Skeletal muscle tissue (tissue), 4 donors: ENCODE results near the gene FAM83E. TPM values are rescaled to one million over a fixed set of nuclear protein-coding genes. Genes with fewer than 3 reads are reported as not detected.

Experiments used
- H3K27ac ChIP-seq: one replicate; pipeline ENCODE4 v1.7.0; 2013; ENCODE audit warnings: mild to moderate bottlenecking, low read depth, low read length, inconsistent platforms
- H3K27me3 ChIP-seq, 3 donors: one replicate each; pipeline ENCODE4 v1.7.0; 2013; ENCODE audit warnings: low read length in 3 of 3; ENCODE audit not compliant: control insufficient read depth in 3 of 3, insufficient read depth in 3 of 3
- H3K36me3 ChIP-seq, 3 donors: one replicate each; pipeline ENCODE4 v1.7.0; 2013; ENCODE audit warnings: low read length in 3 of 3; ENCODE audit not compliant: control insufficient read depth in 3 of 3, insufficient read depth in 3 of 3
- H3K4me1 ChIP-seq, 3 donors: one replicate each; pipeline ENCODE4 v1.7.0; 2013; ENCODE audit warnings: low read length in 3 of 3, mild to moderate bottlenecking in 3 of 3; ENCODE audit not compliant: control insufficient read depth in 3 of 3, insufficient read depth in 3 of 3
- H3K4me3 ChIP-seq, 3 donors: one replicate each; pipeline ENCODE4 v1.7.0; 2013; ENCODE audit warnings: low read length in 3 of 3
- H3K9ac ChIP-seq, 3 donors: one replicate each; pipeline ENCODE4 v1.7.0; 2013; ENCODE audit warnings: low read length in 3 of 3, mild to moderate bottlenecking in 3 of 3, moderate library complexity in 2 of 3, low read depth in 1 of 3
- H3K9me3 ChIP-seq, 3 donors: one replicate each; pipeline ENCODE4 v1.7.0; 2013; ENCODE audit warnings: low read length in 3 of 3; ENCODE audit not compliant: control insufficient read depth in 3 of 3
- total RNA-seq: library from RNA; depleted of rRNA; stranded (reverse); fragments of >200 nt; gene quantifications from one replicate; pipeline ENCODE4 v1.2.3, GENCODE V29; 2014
- donor health status: Osteomylitis.

The FAM83E gene
- total RNA-seq, 1 donor from 2014 or later, result 1.6 TPM

DNA sequence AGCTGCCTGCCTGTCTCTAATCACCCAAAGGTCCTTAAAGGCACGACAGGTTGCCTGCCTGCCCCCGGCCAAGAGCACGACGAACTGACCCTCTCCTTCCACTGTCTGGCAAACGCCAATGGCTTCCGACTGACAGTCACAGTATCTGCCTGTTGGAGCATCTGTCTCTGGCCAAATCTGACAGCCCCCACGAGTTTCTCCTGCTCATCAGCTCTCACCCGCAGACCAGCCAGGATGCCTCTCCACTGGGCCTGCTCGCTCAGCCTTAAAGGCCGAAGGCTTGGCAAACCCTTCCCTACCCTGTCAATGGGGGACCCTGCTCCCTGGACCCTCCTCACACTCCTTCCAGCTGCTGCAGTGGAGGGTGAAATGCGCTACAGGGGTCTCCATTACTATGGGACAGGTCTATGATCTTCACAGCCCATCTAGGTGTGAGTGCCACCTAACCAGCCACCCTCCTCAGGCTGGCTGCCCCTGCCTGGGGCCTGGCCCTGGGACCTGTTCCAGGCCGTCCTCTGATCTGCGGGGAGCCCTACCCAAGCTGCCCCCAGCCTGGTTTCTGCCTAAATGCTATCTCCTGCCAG lies 932 bp downstream of the FAM83E start:
- Histone ChIP-seq H3K9ac (peak overlapping the region in 2 of 3 donors; percentile 51 to 79), H3K27ac (peak overlapping the region; percentile 77), H3K4me1 (peaks cover 41 to 61% (median 51%) of the 10 kb centered on the region in 3 donors), H3K27me3 (no peaks in the 10 kb centered on the region), H3K9me3 (no peaks in the 10 kb centered on the region), H3K4me3 (peak overlapping the region in 1 of 3 donors; percentile 13), H3K36me3 (peaks cover 22 to 30% (median 29%) of the 10 kb centered on the region in 3 donors)

GRCh38 chr19:48613024-48613851 lies 1.6 kb downstream of the FAM83E start:
- Histone ChIP-seq H3K27ac (peak overlapping the region; percentile 77), H3K4me1 (peaks cover 39 to 54% (median 47%) of the 10 kb centered on the region in 3 donors), H3K36me3 (peaks cover 22 to 30% (median 29%) of the 10 kb centered on the region in 3 donors), H3K9ac (peak overlapping the region; percentile 20 to 79 (median 38)), H3K9me3 (no peaks in the 10 kb centered on the region), H3K27me3 (no peaks in the 10 kb centered on the region), H3K4me3 (peak overlapping the region in 2 of 3 donors; percentile 32 to 63)

DNA sequence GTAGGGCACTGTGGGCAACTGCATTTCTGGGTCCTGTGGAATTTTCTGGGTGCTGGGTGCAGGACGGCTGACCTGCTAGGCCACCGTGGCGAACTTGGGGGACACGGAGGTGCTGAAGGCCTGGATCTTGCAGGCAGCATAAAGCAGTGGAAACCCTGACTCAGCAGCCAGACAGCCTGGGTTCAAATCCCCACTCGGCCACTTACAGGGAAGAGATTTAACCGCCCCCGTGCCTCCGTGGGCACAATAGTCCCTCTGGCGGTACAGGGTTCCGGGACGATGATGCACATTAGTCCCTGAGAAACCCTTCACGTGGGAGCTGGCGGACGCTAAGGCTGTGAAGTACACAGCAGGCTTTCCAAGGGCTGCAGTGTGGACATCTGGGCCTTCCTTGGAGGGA lies 3.0 kb downstream of the FAM83E start:
- no peaks in the 10 kb centered on the region for H3K27me3 ChIP-seq

GRCh38 chr19:48609571-48610108 lies 5.2 kb downstream of the FAM83E start:
- H3K9me3 ChIP-seq, result no peaks in the 10 kb centered on the region
- no peaks in the 10 kb centered on the region for H3K36me3 ChIP-seq
- no peak overlapping the region for H3K27ac ChIP-seq
- H3K27me3 ChIP-seq, result no peaks in the 10 kb centered on the region
- no peak overlapping the region for H3K9ac ChIP-seq
- H3K4me3 ChIP-seq, result no peak overlapping the region
- H3K4me1 ChIP-seq, result peaks cover 19 to 22% (median 21%) of the 10 kb centered on the region in 3 donors

More for the DNA sequence above, 3.0 kb downstream of the FAM83E start:
- peaks cover 15 to 21% (median 20%) of the 10 kb centered on the region in 3 donors for H3K36me3 ChIP-seq
- H3K4me1 ChIP-seq, result peaks cover 25 to 40% (median 34%) of the 10 kb centered on the region in 3 donors
- no peaks in the 10 kb centered on the region for H3K9me3 ChIP-seq
- no peak overlapping the region for H3K27ac ChIP-seq
- no peak overlapping the region for H3K4me3 ChIP-seq
- no peak overlapping the region for H3K9ac ChIP-seq

DNA sequence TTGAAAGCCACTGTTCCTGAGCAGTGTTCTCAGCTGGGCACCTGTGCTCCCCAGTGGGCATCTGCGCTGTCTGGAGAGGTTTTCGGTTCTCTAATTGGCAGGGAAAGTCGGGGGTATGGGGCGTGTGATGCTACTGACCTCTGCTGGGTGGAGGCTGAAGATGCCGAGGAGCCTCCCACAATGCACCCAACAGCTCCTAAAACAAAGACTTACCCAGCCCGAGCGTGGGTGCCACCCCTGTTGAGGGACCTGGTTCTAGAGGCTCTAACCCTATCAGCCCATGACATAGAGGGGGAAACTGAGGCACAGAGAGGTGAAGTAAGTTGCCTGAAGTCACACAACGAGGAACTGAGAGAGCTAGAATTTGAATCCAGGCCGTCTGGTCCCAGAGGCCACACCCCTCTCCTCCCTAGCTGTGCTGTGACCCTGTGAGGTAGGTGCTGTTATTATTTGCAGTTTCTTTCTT lies 6.0 kb downstream of the FAM83E start:
- peaks cover 14% of the 10 kb centered on the region in 3 donors for H3K4me1 ChIP-seq
- H3K4me3 ChIP-seq, result no peak overlapping the region
- H3K9ac ChIP-seq, result no peak overlapping the region
- H3K9me3 ChIP-seq, result no peaks in the 10 kb centered on the region
- no peak overlapping the region for H3K27ac ChIP-seq
- H3K36me3 ChIP-seq, result no peaks in the 10 kb centered on the region
- no peaks in the 10 kb centered on the region for H3K27me3 ChIP-seq

- no peak overlapping the region for H3K4me3 ChIP-seq
- no peaks in the 10 kb centered on the region for H3K27me3 ChIP-seq
- no peak overlapping the region for H3K9ac ChIP-seq
- H3K4me1 ChIP-seq, result peaks cover 0 to 2% (median 0%) of the 10 kb centered on the region in 3 donors
- no peak overlapping the region for H3K27ac ChIP-seq
- no peaks in the 10 kb centered on the region for H3K9me3 ChIP-seq
- no peaks in the 10 kb centered on the region for H3K36me3 ChIP-seq
Observed at GRCh38 chr19:48607359-48607755, 7.5 kb downstream of the FAM83E start.

DNA sequence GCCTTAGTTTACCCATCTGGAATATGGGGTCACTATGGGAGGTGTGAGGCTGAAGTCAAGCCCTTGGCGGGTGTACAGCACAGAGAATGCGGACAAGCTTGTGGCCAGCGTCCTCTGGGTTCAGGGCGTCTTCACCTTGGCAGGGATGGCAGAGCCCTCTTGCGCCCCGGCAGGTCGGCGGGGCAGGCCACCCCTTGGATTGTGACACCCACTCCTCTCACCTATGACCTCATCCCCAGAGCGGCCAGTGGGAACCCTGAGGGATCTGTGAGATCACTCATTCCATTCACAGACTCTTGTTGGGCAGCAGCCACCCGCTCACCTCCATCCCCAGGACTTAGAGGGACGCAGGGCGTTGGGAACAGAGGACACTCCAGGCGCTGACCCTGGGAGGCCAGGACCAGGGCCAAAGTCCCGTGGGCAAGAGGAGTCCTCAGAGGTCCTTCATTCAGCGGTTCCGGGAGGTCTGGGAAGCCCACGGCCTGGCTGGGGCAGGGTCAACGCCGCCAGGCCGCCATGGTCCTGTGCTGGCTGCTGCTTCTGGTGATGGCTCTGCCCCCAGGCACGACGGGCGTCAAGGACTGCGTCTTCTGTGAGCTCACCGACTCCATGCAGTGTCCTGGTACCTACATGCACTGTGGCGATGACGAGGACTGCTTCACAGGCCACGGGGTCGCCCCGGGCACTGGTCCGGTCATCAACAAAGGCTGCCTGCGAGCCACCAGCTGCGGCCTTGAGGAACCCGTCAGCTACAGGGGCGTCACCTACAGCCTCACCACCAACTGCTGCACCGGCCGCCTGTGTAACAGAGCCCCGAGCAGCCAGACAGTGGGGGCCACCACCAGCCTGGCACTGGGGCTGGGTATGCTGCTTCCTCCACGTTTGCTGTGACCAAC lies 8.2 kb downstream of the FAM83E start, which contains the start of gene SPACA4:
Gene SPACA4 (plus strand): TSS at position 280 of the 896 bp plus-strand sequence. CDS start 237 bp downstream, at position 517.
- H3K27ac ChIP-seq, result no peak within 1 kb of the TSS
- no peak within 1 kb of the TSS for H3K4me3 ChIP-seq
- no peaks in the 10 kb centered on the region for H3K36me3 ChIP-seq
- peaks cover 0 to 2% (median 0%) of the 10 kb centered on the region in 3 donors for H3K4me1 ChIP-seq
- H3K9ac ChIP-seq, result no peak within 1 kb of the TSS
- no peaks in the 10 kb centered on the region for H3K27me3 ChIP-seq
- H3K9me3 ChIP-seq, result no peaks in the 10 kb centered on the region

DNA sequence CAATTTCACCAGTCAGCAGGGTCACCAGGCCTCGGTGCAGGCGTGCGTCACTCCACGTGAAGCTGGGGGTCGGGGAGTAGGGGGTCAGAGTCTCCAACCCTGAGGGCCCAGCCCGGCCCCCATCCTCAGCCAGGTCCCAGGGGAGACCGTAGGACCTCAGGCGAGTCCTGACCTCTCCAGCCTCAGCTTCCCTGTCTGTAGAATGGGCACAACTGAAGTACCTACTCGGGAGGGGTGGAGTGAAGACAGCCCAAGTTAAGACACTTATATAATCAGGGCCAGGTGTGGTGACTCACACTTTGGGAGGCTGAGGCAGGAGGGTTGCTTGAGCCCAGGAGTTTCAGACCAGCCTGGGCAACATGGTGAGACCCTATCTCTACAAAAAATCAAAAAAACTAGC lies 11.0 kb downstream of the FAM83E start:
- Histone ChIP-seq H3K9me3 (no peaks in the 10 kb centered on the region), H3K27me3 (no peaks in the 10 kb centered on the region), H3K9ac (no peak overlapping the region), H3K36me3 (no peaks in the 10 kb centered on the region), H3K4me3 (no peak overlapping the region), H3K4me1 (peaks cover 0 to under 1% (median 0%) of the 10 kb centered on the region in 3 donors), H3K27ac (no peak overlapping the region)

GRCh38 chr19:48603449-48603848 lies 11.4 kb downstream of the FAM83E start:
- H3K4me3 ChIP-seq, result no peak overlapping the region
- H3K9me3 ChIP-seq, result no peaks in the 10 kb centered on the region
- no peak overlapping the region for H3K27ac ChIP-seq
- no peaks in the 10 kb centered on the region for H3K4me1 ChIP-seq
- no peaks in the 10 kb centered on the region for H3K36me3 ChIP-seq
- H3K9ac ChIP-seq, result no peak overlapping the region
- no peaks in the 10 kb centered on the region for H3K27me3 ChIP-seq
